HFF-Myc (cell line): Measurements from ENCODE around the gene NOP9.

ENCODE experiments used
- DNase-seq: peaks from one replicate; pipeline ENCODE4 v3.0.0-alpha.2; 2011; ENCODE audit warnings: low read depth; ENCODE audit errors: extremely low read depth
- H3K4me3 ChIP-seq: replicated peaks from 2 replicates; pipeline ENCODE4 v1.5.1; 2011; ENCODE audit warnings: low read depth, mild to moderate bottlenecking, control low read depth, low read length
- CTCF ChIP-seq: IDR thresholded peaks from 2 replicates; pipeline ENCODE4 v1.5.1; 2012; ENCODE audit warnings: mild to moderate bottlenecking, low read depth, low read length, control low read depth; ENCODE audit errors: missing control alignments

The NOP9 gene

GRCh38 chr14:24312736-24313507, 13.3 kb downstream of the NOP9 start:
- TF ChIP-seq CTCF: no peak
- H3K4me3 ChIP-seq: no peak overlapping the region
- no peak for DNase-seq

GRCh38 chr14:24313913-24314312, 14.3 kb downstream of the NOP9 start:
- no peak overlapping the region for H3K4me3 ChIP-seq
- no peak for TF ChIP-seq CTCF
- no peak for DNase-seq

- TF ChIP-seq CTCF: no peak
- DNase-seq: no peak
- H3K4me3 ChIP-seq: no peak overlapping the region
Observed at GRCh38 chr14:24314377-24315193, 14.9 kb downstream of the NOP9 start.

GRCh38 chr14:24315243-24315806, 15.7 kb downstream of the NOP9 start:
- no peak overlapping the region for H3K4me3 ChIP-seq
- DNase-seq: no peak
- TF ChIP-seq CTCF: no peak

- no peak for DNase-seq
- H3K4me3 ChIP-seq: no peak overlapping the region
- no peak for TF ChIP-seq CTCF
Observed at GRCh38 chr14:24315807-24316596, 16.4 kb downstream of the NOP9 start.

- DNase-seq: no peak
- no peak overlapping the region for H3K4me3 ChIP-seq
- no peak for TF ChIP-seq CTCF
Observed at GRCh38 chr14:24316597-24316950, 16.9 kb downstream of the NOP9 start.
